SK-N-SH treated with all-trans-retinoic acid at 6 μM for 48 hours (cell line): ENCODE measurements around the gene TLCD4.

Experiments
- ATAC-seq: fragments of 200-7000 bp; cut with Tn5 transposase; 3 replicates; pipeline ENCODE4 v1.9.1; 2020; ENCODE audit warnings: mild to moderate bottlenecking, moderate library complexity
- ARNTL ChIP-seq: fragments of 450-650 bp; formaldehyde crosslinking; IDR thresholded peaks from 2 replicates; pipeline ENCODE4 v1.5.0; 2020; ENCODE audit warnings: low read depth, mild to moderate bottlenecking, moderate library complexity, borderline replicate concordance
- BACH2 ChIP-seq: fragments of 250-450 bp; sonication (Bioruptor Pico); IDR thresholded peaks from 2 replicates; pipeline ENCODE4 v1.9.0; 2021; ENCODE audit warnings: mild to moderate bottlenecking, borderline replicate concordance
- CSDC2 ChIP-seq: fragments of 250-450 bp; sonication (Bioruptor Pico); IDR thresholded peaks from 2 replicates; pipeline ENCODE4 v1.5.0; 2020; ENCODE audit warnings: mild to moderate bottlenecking, moderate library complexity
- ESRRG ChIP-seq: fragments of 250-450 bp; sonication (Bioruptor Pico); IDR thresholded peaks from 2 replicates; pipeline ENCODE4 v1.6.1; 2021; ENCODE audit warnings: mild to moderate bottlenecking
- ISL1 ChIP-seq: fragments of 250-450 bp; sonication (Bioruptor Pico); IDR thresholded peaks from 2 replicates; pipeline ENCODE4 v2.1.2; 2022; ENCODE audit warnings: mild to moderate bottlenecking, moderate library complexity
- OSR1 ChIP-seq: fragments of 250-450 bp; sonication (Bioruptor Pico); IDR thresholded peaks from 2 replicates; pipeline ENCODE4 v1.8.0; 2022; ENCODE audit warnings: moderate library complexity, mild to moderate bottlenecking, inconsistent platforms
- PPARA ChIP-seq: fragments of 250-450 bp; sonication (Bioruptor Pico); IDR thresholded peaks from 2 replicates; pipeline ENCODE4 v1.5.0; 2020; ENCODE audit warnings: mild to moderate bottlenecking, borderline replicate concordance
- RARB ChIP-seq: fragments of 250-450 bp; sonication (Bioruptor Pico); IDR thresholded peaks from 2 replicates; pipeline ENCODE4 v1.8.0; 2021; ENCODE audit warnings: mild to moderate bottlenecking, moderate library complexity
- SNAI2 ChIP-seq: fragments of 250-450 bp; sonication (Bioruptor Pico); IDR thresholded peaks from 2 replicates; pipeline ENCODE4 v1.5.0; 2020; ENCODE audit warnings: mild to moderate bottlenecking, moderate library complexity
- TCF4 ChIP-seq: fragments of 250-450 bp; sonication (Bioruptor Pico); IDR thresholded peaks from 2 replicates; pipeline ENCODE4 v1.8.0; 2021; ENCODE audit warnings: mild to moderate bottlenecking, moderate library complexity, borderline replicate concordance
- TOX ChIP-seq: fragments of 250-450 bp; sonication (Bioruptor Pico); IDR thresholded peaks from 2 replicates; pipeline ENCODE4 v1.8.0; 2021; ENCODE audit warnings: mild to moderate bottlenecking, moderate library complexity, borderline replicate concordance
- ZC3H10 ChIP-seq: fragments of 250-450 bp; sonication (Bioruptor Pico); IDR thresholded peaks from 2 replicates; pipeline ENCODE4 v1.5.1; 2021; ENCODE audit warnings: mild to moderate bottlenecking, moderate library complexity
- ZFP3 ChIP-seq: fragments of 250-450 bp; sonication (Bioruptor Pico); IDR thresholded peaks from 2 replicates; pipeline ENCODE4 v1.5.0; 2020; ENCODE audit warnings: mild to moderate bottlenecking, moderate library complexity
- ZFP30 ChIP-seq: fragments of 450-650 bp; formaldehyde crosslinking; IDR thresholded peaks from 2 replicates; pipeline ENCODE4 v1.5.0; 2022; ENCODE audit warnings: mild to moderate bottlenecking, moderate library complexity
- ZNF565 ChIP-seq: fragments of 450-650 bp; formaldehyde crosslinking; conservative IDR thresholded peaks from 2 replicates; pipeline ENCODE4 v1.5.0; 2020; ENCODE audit warnings: low read depth, mild to moderate bottlenecking, moderate library complexity
- ZNF70 ChIP-seq: fragments of 450-650 bp; formaldehyde crosslinking; IDR thresholded peaks from 2 replicates; pipeline ENCODE4 v1.5.0; 2020; ENCODE audit warnings: mild to moderate bottlenecking, moderate library complexity
- ZNF8 ChIP-seq: fragments of 450-650 bp; formaldehyde crosslinking; IDR thresholded peaks from 2 replicates; pipeline ENCODE4 v1.5.0; 2020; ENCODE audit warnings: mild to moderate bottlenecking, moderate library complexity
- TF ChIP-seq, protein P1 (sequence below): fragments of 250-450 bp; sonication (Bioruptor Pico); IDR thresholded peaks from 2 replicates; pipeline ENCODE4 v1.5.1; 2021; ENCODE audit warnings: mild to moderate bottlenecking, moderate library complexity
- TF ChIP-seq, protein P2 (sequence below): fragments of 250-450 bp; sonication (Bioruptor Pico); IDR thresholded peaks from 2 replicates; pipeline ENCODE4 v1.8.0; 2020; ENCODE audit warnings: mild to moderate bottlenecking, moderate library complexity, borderline replicate concordance
- TF ChIP-seq, protein P3 (sequence below): fragments of 250-450 bp; sonication (Bioruptor Pico); IDR thresholded peaks from 2 replicates; pipeline ENCODE4 v1.5.0; 2020; ENCODE audit warnings: mild to moderate bottlenecking, moderate library complexity
- TF ChIP-seq, protein P4 (sequence below): fragments of 250-450 bp; sonication (Bioruptor Pico); IDR thresholded peaks from 2 replicates; pipeline ENCODE4 v1.8.0; 2021; ENCODE audit warnings: low read depth, mild to moderate bottlenecking, moderate library complexity, borderline replicate concordance

TLCD4 gene

DNA sequence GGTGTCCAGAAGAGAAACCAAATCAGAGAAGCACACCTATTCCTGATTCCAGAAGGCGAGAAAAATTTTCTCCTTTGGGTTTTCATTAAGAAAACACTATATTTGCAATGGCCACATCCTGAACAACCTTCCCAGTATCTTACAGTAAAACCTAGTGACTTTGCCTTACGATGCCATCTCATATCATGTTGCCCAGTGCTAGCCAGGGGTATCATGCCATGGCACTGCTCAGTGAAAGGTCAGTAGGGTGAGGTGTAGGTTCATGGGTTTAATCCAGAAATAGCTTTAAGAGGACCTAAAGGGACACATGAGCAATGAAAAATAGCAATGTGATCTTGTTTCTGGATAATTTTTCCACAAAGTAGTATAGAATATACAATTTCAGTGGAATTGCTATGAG lies 7.2 kb downstream of the TLCD4 start (continued):
- TF ChIP-seq PPARA (no peak), CSDC2 (CRISPR knock-in tag) (no peak), ISL1 (CRISPR knock-in tag) (no peak), ZFP3 (CRISPR knock-in tag) (no peak), ZC3H10 (CRISPR knock-in tag) (no peak), RARB (CRISPR knock-in tag) (no peak), ZNF70 (CRISPR knock-in tag) (no peak), SNAI2 (CRISPR knock-in tag) (no peak), TCF4 (CRISPR knock-in tag) (no peak)
- TF ChIP-seq, protein P1, sequence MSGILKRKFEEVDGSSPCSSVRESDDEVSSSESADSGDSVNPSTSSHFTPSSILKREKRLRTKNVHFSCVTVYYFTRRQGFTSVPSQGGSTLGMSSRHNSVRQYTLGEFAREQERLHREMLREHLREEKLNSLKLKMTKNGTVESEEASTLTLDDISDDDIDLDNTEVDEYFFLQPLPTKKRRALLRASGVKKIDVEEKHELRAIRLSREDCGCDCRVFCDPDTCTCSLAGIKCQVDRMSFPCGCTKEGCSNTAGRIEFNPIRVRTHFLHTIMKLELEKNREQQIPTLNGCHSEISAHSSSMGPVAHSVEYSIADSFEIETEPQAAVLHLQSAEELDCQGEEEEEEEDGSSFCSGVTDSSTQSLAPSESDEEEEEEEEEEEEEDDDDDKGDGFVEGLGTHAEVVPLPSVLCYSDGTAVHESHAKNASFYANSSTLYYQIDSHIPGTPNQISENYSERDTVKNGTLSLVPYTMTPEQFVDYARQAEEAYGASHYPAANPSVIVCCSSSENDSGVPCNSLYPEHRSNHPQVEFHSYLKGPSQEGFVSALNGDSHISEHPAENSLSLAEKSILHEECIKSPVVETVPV (CRISPR knock-in tag): no peak

DNA sequence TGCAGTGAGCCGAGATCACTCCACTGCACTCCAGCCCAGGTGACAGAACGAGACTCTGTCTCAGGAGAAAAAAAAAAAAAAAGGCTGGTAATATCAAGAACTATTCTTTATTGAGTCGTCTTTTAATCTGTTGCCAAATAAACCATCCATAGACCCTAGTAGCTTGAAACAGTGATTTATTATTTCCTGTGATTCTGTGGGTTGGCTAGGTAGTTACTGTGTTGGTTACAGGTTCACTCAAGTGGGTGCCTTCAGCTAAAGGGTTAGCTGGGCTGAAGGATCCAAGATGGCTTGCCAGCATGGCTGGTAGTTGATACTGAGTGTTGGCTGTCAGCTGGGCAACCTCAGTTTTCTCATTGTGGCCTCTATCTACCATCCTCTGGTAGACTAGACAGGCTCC lies 9.2 kb downstream of the TLCD4 start:
- TF ChIP-seq ZNF70 (CRISPR knock-in tag): no peak
- TF ChIP-seq ARNTL (CRISPR knock-in tag): no peak
- no peak for TF ChIP-seq SNAI2 (CRISPR knock-in tag)
- no peak for TF ChIP-seq TCF4 (CRISPR knock-in tag)
- TF ChIP-seq BACH2 (CRISPR knock-in tag): no peak
- TF ChIP-seq TOX (CRISPR knock-in tag): no peak
- TF ChIP-seq ZNF565: no peak
- no peak for TF ChIP-seq ZFP3 (CRISPR knock-in tag)
- TF ChIP-seq OSR1: no peak
- TF ChIP-seq, all 23 proteins: peak for 0
- no peak for ATAC-seq

DNA sequence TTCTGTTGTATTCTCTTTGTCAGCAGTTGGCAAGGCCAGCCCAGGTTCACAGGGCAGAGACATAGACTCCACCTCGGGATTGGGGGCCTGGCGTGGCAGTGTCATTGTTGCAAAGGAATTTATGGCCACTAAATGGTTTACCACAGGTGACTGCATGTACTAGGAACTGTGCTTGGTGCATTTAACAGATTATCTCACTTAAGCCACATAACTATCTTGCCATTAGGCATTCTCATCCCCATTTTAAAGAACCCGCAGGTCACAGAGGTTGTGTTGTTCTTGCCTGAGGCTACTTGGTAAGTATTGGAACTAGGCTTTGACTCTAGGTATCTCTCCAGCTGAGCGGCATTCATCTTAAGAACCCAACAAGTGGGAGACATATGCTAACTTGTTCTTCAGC lies 9.7 kb downstream of the TLCD4 start:
- no peak for ATAC-seq
- TF ChIP-seq ISL1 (CRISPR knock-in tag) (no peak), ZNF70 (CRISPR knock-in tag) (no peak), ZFP30 (CRISPR knock-in tag) (no peak), CSDC2 (CRISPR knock-in tag) (no peak), BACH2 (CRISPR knock-in tag) (no peak), PPARA (no peak), ESRRG (CRISPR knock-in tag) (no peak), SNAI2 (CRISPR knock-in tag) (no peak), RARB (CRISPR knock-in tag) (no peak), TOX (CRISPR knock-in tag) (no peak), ZNF565 (no peak), ZNF8 (CRISPR knock-in tag) (no peak), ARNTL (CRISPR knock-in tag) (no peak)
- TF ChIP-seq, protein P2, sequence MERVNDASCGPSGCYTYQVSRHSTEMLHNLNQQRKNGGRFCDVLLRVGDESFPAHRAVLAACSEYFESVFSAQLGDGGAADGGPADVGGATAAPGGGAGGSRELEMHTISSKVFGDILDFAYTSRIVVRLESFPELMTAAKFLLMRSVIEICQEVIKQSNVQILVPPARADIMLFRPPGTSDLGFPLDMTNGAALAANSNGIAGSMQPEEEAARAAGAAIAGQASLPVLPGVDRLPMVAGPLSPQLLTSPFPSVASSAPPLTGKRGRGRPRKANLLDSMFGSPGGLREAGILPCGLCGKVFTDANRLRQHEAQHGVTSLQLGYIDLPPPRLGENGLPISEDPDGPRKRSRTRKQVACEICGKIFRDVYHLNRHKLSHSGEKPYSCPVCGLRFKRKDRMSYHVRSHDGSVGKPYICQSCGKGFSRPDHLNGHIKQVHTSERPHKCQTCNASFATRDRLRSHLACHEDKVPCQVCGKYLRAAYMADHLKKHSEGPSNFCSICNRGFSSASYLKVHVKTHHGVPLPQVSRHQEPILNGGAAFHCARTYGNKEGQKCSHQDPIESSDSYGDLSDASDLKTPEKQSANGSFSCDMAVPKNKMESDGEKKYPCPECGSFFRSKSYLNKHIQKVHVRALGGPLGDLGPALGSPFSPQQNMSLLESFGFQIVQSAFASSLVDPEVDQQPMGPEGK (CRISPR knock-in tag): no peak

DNA sequence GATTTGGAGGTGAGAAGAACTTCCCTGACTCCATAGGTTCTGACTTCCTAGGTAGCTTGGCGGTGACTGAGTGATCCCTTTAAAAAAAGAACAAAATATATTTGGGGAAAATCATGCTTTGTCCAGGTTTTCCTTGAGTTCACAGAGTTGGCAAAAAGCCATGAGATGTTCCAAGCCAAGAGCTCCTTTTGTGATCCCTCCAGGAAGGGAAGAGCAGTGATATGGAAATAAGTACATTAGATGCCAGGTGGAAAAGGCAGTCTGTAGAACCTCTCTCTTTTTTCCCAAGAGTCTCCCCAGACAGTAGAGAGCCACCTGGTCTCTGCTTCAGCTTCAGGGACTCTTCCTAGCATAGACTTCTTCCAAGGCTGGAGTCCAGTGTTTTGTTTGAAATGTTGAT lies 10.2 kb downstream of the TLCD4 start:
- no peak for ATAC-seq
- TF ChIP-seq ARNTL (CRISPR knock-in tag): no peak
- TF ChIP-seq, protein P1 (CRISPR knock-in tag): no peak
- TF ChIP-seq ESRRG (CRISPR knock-in tag): no peak
- no peak for TF ChIP-seq ISL1 (CRISPR knock-in tag)
- TF ChIP-seq, protein P3, sequence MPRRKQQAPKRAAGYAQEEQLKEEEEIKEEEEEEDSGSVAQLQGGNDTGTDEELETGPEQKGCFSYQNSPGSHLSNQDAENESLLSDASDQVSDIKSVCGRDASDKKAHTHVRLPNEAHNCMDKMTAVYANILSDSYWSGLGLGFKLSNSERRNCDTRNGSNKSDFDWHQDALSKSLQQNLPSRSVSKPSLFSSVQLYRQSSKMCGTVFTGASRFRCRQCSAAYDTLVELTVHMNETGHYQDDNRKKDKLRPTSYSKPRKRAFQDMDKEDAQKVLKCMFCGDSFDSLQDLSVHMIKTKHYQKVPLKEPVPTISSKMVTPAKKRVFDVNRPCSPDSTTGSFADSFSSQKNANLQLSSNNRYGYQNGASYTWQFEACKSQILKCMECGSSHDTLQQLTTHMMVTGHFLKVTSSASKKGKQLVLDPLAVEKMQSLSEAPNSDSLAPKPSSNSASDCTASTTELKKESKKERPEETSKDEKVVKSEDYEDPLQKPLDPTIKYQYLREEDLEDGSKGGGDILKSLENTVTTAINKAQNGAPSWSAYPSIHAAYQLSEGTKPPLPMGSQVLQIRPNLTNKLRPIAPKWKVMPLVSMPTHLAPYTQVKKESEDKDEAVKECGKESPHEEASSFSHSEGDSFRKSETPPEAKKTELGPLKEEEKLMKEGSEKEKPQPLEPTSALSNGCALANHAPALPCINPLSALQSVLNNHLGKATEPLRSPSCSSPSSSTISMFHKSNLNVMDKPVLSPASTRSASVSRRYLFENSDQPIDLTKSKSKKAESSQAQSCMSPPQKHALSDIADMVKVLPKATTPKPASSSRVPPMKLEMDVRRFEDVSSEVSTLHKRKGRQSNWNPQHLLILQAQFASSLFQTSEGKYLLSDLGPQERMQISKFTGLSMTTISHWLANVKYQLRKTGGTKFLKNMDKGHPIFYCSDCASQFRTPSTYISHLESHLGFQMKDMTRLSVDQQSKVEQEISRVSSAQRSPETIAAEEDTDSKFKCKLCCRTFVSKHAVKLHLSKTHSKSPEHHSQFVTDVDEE (CRISPR knock-in tag): no peak
- no peak for TF ChIP-seq ZFP3 (CRISPR knock-in tag)
- TF ChIP-seq ZNF8 (CRISPR knock-in tag): no peak
- no peak for TF ChIP-seq RARB (CRISPR knock-in tag)
- TF ChIP-seq, protein P4, sequence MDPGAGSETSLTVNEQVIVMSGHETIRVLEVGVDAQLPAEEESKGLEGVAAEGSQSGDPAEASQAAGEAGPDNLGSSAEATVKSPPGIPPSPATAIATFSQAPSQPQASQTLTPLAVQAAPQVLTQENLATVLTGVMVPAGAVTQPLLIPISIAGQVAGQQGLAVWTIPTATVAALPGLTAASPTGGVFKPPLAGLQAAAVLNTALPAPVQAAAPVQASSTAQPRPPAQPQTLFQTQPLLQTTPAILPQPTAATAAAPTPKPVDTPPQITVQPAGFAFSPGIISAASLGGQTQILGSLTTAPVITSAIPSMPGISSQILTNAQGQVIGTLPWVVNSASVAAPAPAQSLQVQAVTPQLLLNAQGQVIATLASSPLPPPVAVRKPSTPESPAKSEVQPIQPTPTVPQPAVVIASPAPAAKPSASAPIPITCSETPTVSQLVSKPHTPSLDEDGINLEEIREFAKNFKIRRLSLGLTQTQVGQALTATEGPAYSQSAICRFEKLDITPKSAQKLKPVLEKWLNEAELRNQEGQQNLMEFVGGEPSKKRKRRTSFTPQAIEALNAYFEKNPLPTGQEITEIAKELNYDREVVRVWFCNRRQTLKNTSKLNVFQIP (CRISPR knock-in tag): no peak
- TF ChIP-seq, all 23 proteins: peak for 0
